Activated CD8-positive, alpha-beta memory T cell treated with anti-CD3 and anti-CD28 coated beads for 4 hours (primary cell): Measurements from ENCODE around the gene TMEM40.
A peak's percentile ranks its signal among the peaks of the same experiment; 100 is the strongest.
"Not testable (repeated sequence)": the region's sequence is repeated elsewhere in the genome, so short reads cannot be mapped to it uniquely, and the experiment has no call there.

Source experiments
- DNase-seq, 2 donors: peaks; one replicate each; pipeline ENCODE4 v3.0.0-alpha.2; 2020; ENCODE audit warnings: low read depth in 2 of 2

TMEM40 gene

GRCh38 chr3:12759097-12759679 lies at the start of gene TMEM40:
Gene TMEM40 (minus strand): TSS chr3:12759259. CDS start chr3:12749832, 9,427 bp downstream.
- no peak for DNase-seq

GRCh38 chr3:12808587-12808986 lies 49.5 kb upstream of the TMEM40 start:
- no peak for DNase-seq

GRCh38 chr3:12807601-12808359 lies 48.7 kb upstream of the TMEM40 start:
- no peak for DNase-seq

- no peak for DNase-seq
These were observed 48.0 kb upstream of the TMEM40 start for GRCh38 chr3:12807066-12807465.

GRCh38 chr3:12803371-12803770 lies 44.3 kb upstream of the TMEM40 start:
- no peak for DNase-seq

GRCh38 chr3:12799525-12800440 lies 40.7 kb upstream of the TMEM40 start:
- no peak for DNase-seq

- DNase-seq: no peak
These were observed 39.6 kb upstream of the TMEM40 start for GRCh38 chr3:12798559-12799179.

GRCh38 chr3:12797892-12798558 lies 39.0 kb upstream of the TMEM40 start:
- DNase-seq: no peak

GRCh38 chr3:12797124-12797891 lies 38.2 kb upstream of the TMEM40 start:
- DNase-seq: no peak

GRCh38 chr3:12796171-12797123 lies 37.4 kb upstream of the TMEM40 start, which contains the start of gene CAND2:
Gene CAND2 (plus strand): TSS chr3:12796680. CDS start chr3:12796721, 41 bp downstream.
- no peak for DNase-seq

- no peak for DNase-seq
These were observed 34.6 kb upstream of the TMEM40 start for GRCh38 chr3:12793701-12794100.

GRCh38 chr3:12791430-12791829 lies 32.4 kb upstream of the TMEM40 start:
- no peak for DNase-seq

GRCh38 chr3:12787967-12788690 lies 29.1 kb upstream of the TMEM40 start:
- DNase-seq: not testable (repeated sequence)

- DNase-seq: peak; percentile 19 to 48
These were observed 28.3 kb upstream of the TMEM40 start for GRCh38 chr3:12787346-12787745.

GRCh38 chr3:12785096-12785495 lies 26.0 kb upstream of the TMEM40 start:
- no peak for DNase-seq

GRCh38 chr3:12782172-12782815 lies 23.2 kb upstream of the TMEM40 start:
- no peak for DNase-seq

- DNase-seq: no peak
These were observed 21.7 kb upstream of the TMEM40 start for GRCh38 chr3:12780751-12781150.

- DNase-seq: no peak
These were observed 18.1 kb upstream of the TMEM40 start for GRCh38 chr3:12777171-12777570.
